ENCODE data around the gene SETDB1. TPM values are rescaled to one million over a fixed set of nuclear protein-coding genes. Genes with fewer than 3 reads are reported as not detected.

The SETDB1 gene
- total and polyA plus RNA-seq, 4 donors: 5.4 to 23.7 (median 14.0) TPM

- peak overlapping the region; percentile 86 to 94 (median 90) for H3K4me3 ChIP-seq (ENCODE audit: low read depth in 1 of 3, low read length in 3 of 3)
- H3K9ac ChIP-seq (ENCODE audit: low read depth in 1 of 2, low read length in 2 of 2): peak overlapping the region; percentile 93 to 98
- H3K4me1 ChIP-seq (ENCODE audit: control insufficient read depth in 4 of 4, insufficient read depth in 4 of 4, low read length in 3 of 4): peaks cover 8 to 69% (median 55%) of the 10 kb centered on the region in 4 donors
- H3K27ac ChIP-seq (ENCODE audit: low read depth in 1 of 2, low read length in 2 of 2): peak overlapping the region; percentile 89 to 90
- H3K9me3 ChIP-seq (ENCODE audit: control insufficient read depth in 4 of 4, low read length in 3 of 4): no peaks in the 10 kb centered on the region
- no peaks in the 10 kb centered on the region for H3K27me3 ChIP-seq (ENCODE audit: control insufficient read depth in 4 of 4, insufficient read depth in 4 of 4, low read length in 3 of 4)
- 22% methylated on average over 4 of the region's 4 CpGs for WGBS
- H3K36me3 ChIP-seq (ENCODE audit: control insufficient read depth in 4 of 4, insufficient read depth in 3 of 4, low read depth in 1 of 4, low read length in 3 of 4): peaks cover 9 to 16% (median 13%) of the 10 kb centered on the region in 4 donors
- TF ChIP-seq HNF4A (conservative IDR thresholded peaks at IDR 0.05) (peak in 1 of 2 donors; percentile 26), RXRA (IDR thresholded peaks at IDR 0.05) (peak in 1 of 2 donors; percentile 6), ZBTB33 (IDR thresholded peaks at IDR 0.05) (no peak)
- TF ChIP-seq, protein P1, sequence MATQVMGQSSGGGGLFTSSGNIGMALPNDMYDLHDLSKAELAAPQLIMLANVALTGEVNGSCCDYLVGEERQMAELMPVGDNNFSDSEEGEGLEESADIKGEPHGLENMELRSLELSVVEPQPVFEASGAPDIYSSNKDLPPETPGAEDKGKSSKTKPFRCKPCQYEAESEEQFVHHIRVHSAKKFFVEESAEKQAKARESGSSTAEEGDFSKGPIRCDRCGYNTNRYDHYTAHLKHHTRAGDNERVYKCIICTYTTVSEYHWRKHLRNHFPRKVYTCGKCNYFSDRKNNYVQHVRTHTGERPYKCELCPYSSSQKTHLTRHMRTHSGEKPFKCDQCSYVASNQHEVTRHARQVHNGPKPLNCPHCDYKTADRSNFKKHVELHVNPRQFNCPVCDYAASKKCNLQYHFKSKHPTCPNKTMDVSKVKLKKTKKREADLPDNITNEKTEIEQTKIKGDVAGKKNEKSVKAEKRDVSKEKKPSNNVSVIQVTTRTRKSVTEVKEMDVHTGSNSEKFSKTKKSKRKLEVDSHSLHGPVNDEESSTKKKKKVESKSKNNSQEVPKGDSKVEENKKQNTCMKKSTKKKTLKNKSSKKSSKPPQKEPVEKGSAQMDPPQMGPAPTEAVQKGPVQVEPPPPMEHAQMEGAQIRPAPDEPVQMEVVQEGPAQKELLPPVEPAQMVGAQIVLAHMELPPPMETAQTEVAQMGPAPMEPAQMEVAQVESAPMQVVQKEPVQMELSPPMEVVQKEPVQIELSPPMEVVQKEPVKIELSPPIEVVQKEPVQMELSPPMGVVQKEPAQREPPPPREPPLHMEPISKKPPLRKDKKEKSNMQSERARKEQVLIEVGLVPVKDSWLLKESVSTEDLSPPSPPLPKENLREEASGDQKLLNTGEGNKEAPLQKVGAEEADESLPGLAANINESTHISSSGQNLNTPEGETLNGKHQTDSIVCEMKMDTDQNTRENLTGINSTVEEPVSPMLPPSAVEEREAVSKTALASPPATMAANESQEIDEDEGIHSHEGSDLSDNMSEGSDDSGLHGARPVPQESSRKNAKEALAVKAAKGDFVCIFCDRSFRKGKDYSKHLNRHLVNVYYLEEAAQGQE (IDR thresholded peaks at IDR 0.05): peak; percentile 59
- no peak for DNase-seq (ENCODE audit: low spot score)
Measured at GRCh38 chr1:150972417-150972940, 46.3 kb downstream of the SETDB1 start.

DNA sequence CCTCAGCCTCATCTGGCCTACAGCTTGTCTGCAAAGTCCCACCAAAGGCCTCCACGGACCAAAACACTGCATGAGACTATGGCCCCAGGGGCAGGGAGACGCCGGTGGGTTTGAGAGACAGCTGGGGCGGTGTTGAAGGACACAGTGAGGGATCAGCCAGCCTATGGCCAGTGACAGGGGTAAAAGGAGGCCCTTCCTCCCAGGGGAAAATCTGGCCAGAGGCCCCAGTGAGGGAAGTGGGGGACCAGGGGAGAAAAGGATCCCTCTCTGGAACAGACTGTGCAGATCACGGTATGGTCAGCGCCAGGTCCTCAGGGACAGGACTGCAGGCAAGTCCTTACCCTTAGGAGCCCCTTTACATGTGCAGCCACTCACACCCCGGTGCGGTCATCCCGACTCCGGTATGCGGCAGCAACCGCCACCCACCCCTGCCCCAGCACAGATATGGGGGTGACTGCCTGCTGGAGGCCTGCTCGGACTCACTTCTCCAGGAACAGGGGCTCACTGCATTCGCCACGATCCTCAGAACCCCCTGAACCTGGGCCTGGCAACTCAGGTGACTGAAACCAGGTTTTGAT is 47.2 kb downstream of the SETDB1 start:
- Histone ChIP-seq H3K4me3 (ENCODE audit: low read depth in 1 of 3, low read length in 3 of 3) (peak overlapping the region; percentile 86 to 94 (median 90)), H3K9me3 (ENCODE audit: control insufficient read depth in 4 of 4, low read length in 3 of 4) (no peaks in the 10 kb centered on the region), H3K4me1 (ENCODE audit: control insufficient read depth in 4 of 4, insufficient read depth in 4 of 4, low read length in 3 of 4) (peaks cover 13 to 68% (median 56%) of the 10 kb centered on the region in 4 donors), H3K27me3 (ENCODE audit: control insufficient read depth in 4 of 4, insufficient read depth in 4 of 4, low read length in 3 of 4) (no peaks in the 10 kb centered on the region), H3K36me3 (ENCODE audit: control insufficient read depth in 4 of 4, insufficient read depth in 3 of 4, low read depth in 1 of 4, low read length in 3 of 4) (peaks cover 2 to 7% (median 5%) of the 10 kb centered on the region in 4 donors), H3K9ac (ENCODE audit: low read depth in 1 of 2, low read length in 2 of 2) (peak overlapping the region; percentile 93 to 98), H3K27ac (ENCODE audit: low read depth in 1 of 2, low read length in 2 of 2) (peak overlapping the region; percentile 89 to 90)
- peak; percentile 15 to 50 for TF ChIP-seq HNF4A (conservative IDR thresholded peaks at IDR 0.05)
- TF ChIP-seq JUND (IDR thresholded peaks at IDR 0.05): no peak
- no peak for TF ChIP-seq NR2F2 (IDR thresholded peaks at IDR 0.05)
- no peak for TF ChIP-seq YY1 (IDR thresholded peaks at IDR 0.05)
- no peak for TF ChIP-seq SP1 (IDR thresholded peaks at IDR 0.05)
- WGBS: 7% methylated on average over 15 of the region's 15 CpGs
- DNase-seq (ENCODE audit: low spot score): peak; percentile 66

GRCh38 chr1:150973836-150974579 is 47.8 kb downstream of the SETDB1 start:
- peak overlapping the region; percentile 93 to 98 for H3K9ac ChIP-seq (ENCODE audit: low read depth in 1 of 2, low read length in 2 of 2)
- H3K4me3 ChIP-seq (ENCODE audit: low read depth in 1 of 3, low read length in 3 of 3): peak overlapping the region; percentile 86 to 94 (median 90)
- H3K9me3 ChIP-seq (ENCODE audit: control insufficient read depth in 4 of 4, low read length in 3 of 4): no peaks in the 10 kb centered on the region
- no peak for DNase-seq (ENCODE audit: low spot score)
- H3K27ac ChIP-seq (ENCODE audit: low read depth in 1 of 2, low read length in 2 of 2): peak overlapping the region; percentile 89 to 90
- H3K36me3 ChIP-seq (ENCODE audit: control insufficient read depth in 4 of 4, insufficient read depth in 3 of 4, low read depth in 1 of 4, low read length in 3 of 4): peaks cover 0 to under 1% (median 0%) of the 10 kb centered on the region in 4 donors
- no peaks in the 10 kb centered on the region for H3K27me3 ChIP-seq (ENCODE audit: control insufficient read depth in 4 of 4, insufficient read depth in 4 of 4, low read length in 3 of 4)
- H3K4me1 ChIP-seq (ENCODE audit: control insufficient read depth in 4 of 4, insufficient read depth in 4 of 4, low read length in 3 of 4): peaks cover 13 to 64% (median 52%) of the 10 kb centered on the region in 4 donors
- WGBS: under 1% methylated on average over 67 of the region's 67 CpGs
- TF ChIP-seq NR2F2 (IDR thresholded peaks at IDR 0.05) (no peak), GABPA (IDR thresholded peaks at IDR 0.05 in 1 of 2, conservative IDR thresholded peaks at IDR 0.05 in 1 of 2) (no peak), CTCF (IDR thresholded peaks at IDR 0.05; ENCODE audit: low read depth, low read length, missing input control) (no peak), HNF4G (IDR thresholded peaks at IDR 0.05) (no peak), RAD21 (IDR thresholded peaks at IDR 0.05) (no peak), HNF4A (conservative IDR thresholded peaks at IDR 0.05) (no peak), YY1 (IDR thresholded peaks at IDR 0.05) (no peak), ATF3 (IDR thresholded peaks at IDR 0.05) (no peak)
- TF ChIP-seq, protein P1 (IDR thresholded peaks at IDR 0.05): no peak
